Esophagus muscularis mucosa (tissue), 4 donors: ENCODE measurements around the gene ARHGEF37. TPM values are rescaled to one million over a fixed set of nuclear protein-coding genes. Genes with fewer than 3 reads are reported as not detected.

Experiments
- DNase-seq: peaks from one replicate; pipeline ENCODE4 v3.0.0-alpha.2; 2017; ENCODE audit errors: extremely low spot score
- H3K27ac ChIP-seq, 4 donors: fragments of 200-600 bp; sonication (generic); replicated peaks in 1 of 4; 1 replicate in 3 of 4; 2 replicates in 1 of 4; pipeline ENCODE4 v1.5.1; 2016 to 2019; ENCODE audit warnings: mild to moderate bottlenecking in 1 of 4
- H3K27me3 ChIP-seq, 4 donors: fragments of 200-600 bp; sonication (generic); one replicate each; pipeline versions ENCODE4 v1.5.1 to v1.6.0; 2016 to 2019
- H3K36me3 ChIP-seq, 4 donors: fragments of 200-600 bp; sonication (generic); one replicate each; pipeline ENCODE4 v1.5.1; 2016 to 2019
- H3K4me1 ChIP-seq, 4 donors: fragments of 200-600 bp; sonication (generic); one replicate each; pipeline ENCODE4 v1.5.1; 2016 to 2019
- H3K4me3 ChIP-seq, 4 donors: fragments of 200-600 bp; sonication (generic); 1 replicate in 2 of 4; 2 replicates in 2 of 4; pipeline ENCODE4 v1.5.1; 2016 to 2019; ENCODE audit warnings: mild to moderate bottlenecking in 4 of 4, moderate library complexity in 1 of 4
- H3K9me3 ChIP-seq, 4 donors: fragments of 200-600 bp; sonication (generic); 1 replicate in 3 of 4; 2 replicates in 1 of 4; pipeline ENCODE4 v1.5.1; 2016 to 2019
- EP300 ChIP-seq: sonication (generic); formaldehyde crosslinking; IDR thresholded peaks from one replicate; pipeline ENCODE4 v1.6.1; 2017; ENCODE audit warnings: antibody characterized with exemption
- POLR2A ChIP-seq: fragments of 450-650 bp; IDR thresholded peaks from one replicate; pipeline ENCODE4 v1.6.1; 2017; ENCODE audit warnings: antibody characterized with exemption, moderate library complexity, mild to moderate bottlenecking, low read depth
- POLR2AphosphoS5 ChIP-seq, 2 donors: sonication (generic); formaldehyde crosslinking; IDR thresholded peaks; one replicate each; pipeline ENCODE4 v1.6.1; 2017; ENCODE audit warnings: antibody characterized with exemption in 2 of 2
- WGBS: methylation state at CpG from one replicate; pipeline ENCODE4 v1.1.5; 2018; 5-methylcytosine and 5-hydroxymethylcytosine counted together
- intact Hi-C: fragments of 100-400 bp; cut with DNase I; formaldehyde crosslinking; loops from one replicate; pipeline ENCODE4 v1.15.1; 2023
- total RNA-seq, 4 donors: library from RNA; depleted of rRNA; stranded (reverse); fragments of >200 nt; gene quantifications; one replicate each; pipeline versions ENCODE4 v1.1.0 to v1.2.1, GENCODE V29; 2016
- TF ChIP-seq, protein P1 (sequence below), 3 experiments: fragments of 200-600 bp in 2 of 3; fragments of 450-650 bp in 1 of 3; sonication (generic) in 2 of 3; IDR thresholded peaks; one replicate each; pipeline ENCODE4 v1.5.1; 2017 to 2019; ENCODE audit warnings: antibody characterized with exemption in 3 of 3, mild to moderate bottlenecking in 2 of 3, moderate library complexity in 1 of 3

Gene ARHGEF37
- total RNA-seq, 4 donors from 2014 or later = 11.9 to 22.0 (median 19.5) TPM

DNA sequence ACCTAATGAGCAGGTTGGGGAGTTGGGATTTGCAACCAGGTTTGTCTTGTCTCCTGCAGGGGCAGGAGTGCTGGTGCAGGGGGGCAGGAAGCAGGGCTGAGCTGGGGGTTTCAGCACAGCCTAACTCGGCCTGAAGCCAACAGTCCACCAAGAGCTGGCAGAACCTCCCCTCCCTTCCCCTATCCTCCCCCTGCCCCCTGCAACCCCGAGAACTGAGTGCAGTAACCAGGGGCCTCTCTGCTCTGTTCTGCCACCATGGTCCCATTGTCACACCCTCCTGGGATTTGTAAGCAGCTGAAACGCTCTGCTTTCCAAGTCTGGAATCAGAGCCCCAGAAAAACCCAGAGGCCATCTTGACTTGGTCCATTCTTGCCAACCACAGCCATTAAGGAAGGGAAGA lies 72.9 kb downstream of the ARHGEF37 start:
- TF ChIP-seq EP300 = no peak
- TF ChIP-seq, protein P1, sequence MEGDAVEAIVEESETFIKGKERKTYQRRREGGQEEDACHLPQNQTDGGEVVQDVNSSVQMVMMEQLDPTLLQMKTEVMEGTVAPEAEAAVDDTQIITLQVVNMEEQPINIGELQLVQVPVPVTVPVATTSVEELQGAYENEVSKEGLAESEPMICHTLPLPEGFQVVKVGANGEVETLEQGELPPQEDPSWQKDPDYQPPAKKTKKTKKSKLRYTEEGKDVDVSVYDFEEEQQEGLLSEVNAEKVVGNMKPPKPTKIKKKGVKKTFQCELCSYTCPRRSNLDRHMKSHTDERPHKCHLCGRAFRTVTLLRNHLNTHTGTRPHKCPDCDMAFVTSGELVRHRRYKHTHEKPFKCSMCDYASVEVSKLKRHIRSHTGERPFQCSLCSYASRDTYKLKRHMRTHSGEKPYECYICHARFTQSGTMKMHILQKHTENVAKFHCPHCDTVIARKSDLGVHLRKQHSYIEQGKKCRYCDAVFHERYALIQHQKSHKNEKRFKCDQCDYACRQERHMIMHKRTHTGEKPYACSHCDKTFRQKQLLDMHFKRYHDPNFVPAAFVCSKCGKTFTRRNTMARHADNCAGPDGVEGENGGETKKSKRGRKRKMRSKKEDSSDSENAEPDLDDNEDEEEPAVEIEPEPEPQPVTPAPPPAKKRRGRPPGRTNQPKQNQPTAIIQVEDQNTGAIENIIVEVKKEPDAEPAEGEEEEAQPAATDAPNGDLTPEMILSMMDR (IDR thresholded peaks at IDR 0.05) = no peak
- no peak for TF ChIP-seq POLR2A
- TF ChIP-seq POLR2AphosphoS5 (IDR thresholded peaks at IDR 0.05) = no peak
- intact Hi-C loops = no loop called here
- 61% methylated on average over 3 of the region's 3 CpGs for WGBS
- H3K9me3 ChIP-seq = peaks cover 0 to 7% (median 0%) of the 10 kb centered on the region in 4 donors
- no peak overlapping the region for H3K4me3 ChIP-seq
- no peaks in the 10 kb centered on the region for H3K36me3 ChIP-seq
- H3K4me1 ChIP-seq = peaks cover 0 to 17% (median 0%) of the 10 kb centered on the region in 4 donors
- H3K27me3 ChIP-seq = no peaks in the 10 kb centered on the region
- H3K27ac ChIP-seq = no peak overlapping the region
- no peak for DNase-seq

DNA sequence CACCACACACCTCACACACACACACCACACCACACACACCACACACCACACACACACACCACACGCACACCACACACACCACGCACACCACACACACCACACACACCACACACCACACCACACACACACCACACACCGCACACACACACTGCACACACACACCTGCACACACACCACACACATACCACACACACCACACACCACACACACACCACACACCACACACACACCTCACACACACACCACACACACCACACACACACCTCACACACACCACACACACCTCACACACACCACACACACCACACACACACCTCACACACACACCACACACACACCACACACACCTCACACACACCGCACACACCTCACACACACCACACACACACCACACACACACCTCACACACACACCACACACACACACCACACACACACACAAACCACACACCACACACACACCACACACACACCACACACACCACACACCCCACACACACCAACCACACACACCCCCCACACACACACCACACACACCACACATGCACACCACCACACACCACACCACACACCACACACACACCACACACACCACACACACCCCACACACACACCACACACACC lies 73.7 kb downstream of the ARHGEF37 start:
- TF ChIP-seq POLR2A (no peak), EP300 (no peak), POLR2AphosphoS5 (IDR thresholded peaks at IDR 0.05) (no peak)
- TF ChIP-seq, protein P1 (IDR thresholded peaks at IDR 0.05) = no peak
- Histone ChIP-seq H3K27ac (no peak overlapping the region), H3K27me3 (no peaks in the 10 kb centered on the region), H3K36me3 (no peaks in the 10 kb centered on the region), H3K4me1 (peaks cover 0 to 17% (median 0%) of the 10 kb centered on the region in 4 donors), H3K4me3 (no peak overlapping the region), H3K9me3 (peaks cover 0 to 7% (median 0%) of the 10 kb centered on the region in 4 donors)
- 88% methylated on average over 4 of the region's 4 CpGs for WGBS
- DNase-seq = no peak
- intact Hi-C loops = no loop called here

DNA sequence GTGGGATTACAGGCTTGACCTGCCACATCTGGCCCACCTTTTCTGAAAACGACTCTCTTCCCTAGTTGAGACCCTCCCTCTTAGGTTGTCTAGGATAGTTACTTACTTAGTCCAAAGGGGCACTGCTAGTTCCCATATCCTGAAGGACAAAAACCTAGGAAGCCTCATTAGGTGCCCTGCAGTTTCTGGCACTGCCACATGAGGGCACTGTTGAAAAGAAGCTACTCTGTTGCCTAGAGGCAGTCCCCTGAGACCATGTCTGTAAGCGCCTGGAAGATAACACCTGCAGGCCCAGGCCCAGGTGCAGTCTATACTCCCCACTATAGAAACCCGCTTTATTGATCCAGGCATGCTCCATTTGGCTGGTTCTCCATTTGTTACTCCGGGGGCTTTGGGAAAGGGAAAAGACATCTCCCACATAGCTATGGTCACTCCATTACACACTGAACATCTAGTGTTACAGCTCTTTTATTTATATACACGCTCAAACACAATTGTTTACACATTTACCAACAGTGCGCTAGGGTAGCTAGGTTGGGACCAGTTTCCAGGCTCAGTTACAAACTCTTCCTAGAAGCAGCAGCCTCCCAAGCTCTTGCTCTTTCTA lies 75.4 kb downstream of the ARHGEF37 start:
- H3K27me3 ChIP-seq = no peaks in the 10 kb centered on the region
- no peak overlapping the region for H3K27ac ChIP-seq
- H3K9me3 ChIP-seq = peaks cover 0 to 7% (median 0%) of the 10 kb centered on the region in 4 donors
- TF ChIP-seq POLR2A = no peak
- TF ChIP-seq, protein P1 (IDR thresholded peaks at IDR 0.05) = peak; percentile 40 to 64 (median 54)
- 80% methylated on average over 6 of the region's 6 CpGs for WGBS
- peaks cover 0 to 17% (median 0%) of the 10 kb centered on the region in 4 donors for H3K4me1 ChIP-seq
- H3K4me3 ChIP-seq = no peak overlapping the region
- intact Hi-C loops = no loop called here
- no peak for DNase-seq
- H3K36me3 ChIP-seq = no peaks in the 10 kb centered on the region

DNA sequence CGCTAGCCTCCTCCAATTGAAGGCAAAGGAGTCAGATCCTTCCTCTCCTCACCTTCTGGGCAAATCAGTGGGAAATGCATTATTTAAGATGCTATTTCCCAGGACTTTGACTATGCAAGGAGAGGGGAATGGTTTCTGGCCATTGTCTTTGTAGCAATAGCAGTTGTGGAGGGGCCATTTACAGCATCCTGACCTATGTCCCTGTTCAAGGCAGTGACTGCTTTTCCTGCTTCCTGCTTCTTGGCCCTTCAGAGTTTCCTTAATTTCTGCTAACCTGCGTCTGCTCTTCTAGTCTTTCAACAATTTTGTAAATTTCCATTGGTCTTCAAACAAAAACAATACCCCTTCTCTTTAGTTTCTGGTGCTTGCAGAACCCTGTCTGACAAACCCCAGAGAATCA lies 76.0 kb downstream of the ARHGEF37 start:
- Histone ChIP-seq H3K27me3 (no peaks in the 10 kb centered on the region), H3K36me3 (no peaks in the 10 kb centered on the region), H3K27ac (no peak overlapping the region), H3K9me3 (peaks cover 0 to 7% (median 0%) of the 10 kb centered on the region in 4 donors), H3K4me1 (peaks cover 0 to 17% (median 0%) of the 10 kb centered on the region in 4 donors), H3K4me3 (no peak overlapping the region)
- 92% methylated on average over 2 of the region's 2 CpGs for WGBS
- no peak for DNase-seq
- intact Hi-C loops = no loop called here
- no peak for TF ChIP-seq EP300
- TF ChIP-seq POLR2AphosphoS5 (IDR thresholded peaks at IDR 0.05) = no peak
- TF ChIP-seq, protein P1 (IDR thresholded peaks at IDR 0.05) = no peak
- TF ChIP-seq POLR2A = no peak
